Activated CD4-positive, alpha-beta T cell treated with anti-CD3 and anti-CD28 coated beads, Interleukin-2, amount 50 U/mL, for 48 hours (primary cell): Measurements from ENCODE around the gene RAPGEF3.

Experiments used
- DNase-seq, 2 experiments: peaks; one replicate each; pipeline ENCODE4 v3.0.0-alpha.2; 2020

RAPGEF3 gene

GRCh38 chr12:47717443-47718193 lies 41.1 kb downstream of the RAPGEF3 start:
- DNase-seq = peak; percentile 47 to 61

GRCh38 chr12:47717046-47717442 lies 41.6 kb downstream of the RAPGEF3 start:
- no peak for DNase-seq

DNA sequence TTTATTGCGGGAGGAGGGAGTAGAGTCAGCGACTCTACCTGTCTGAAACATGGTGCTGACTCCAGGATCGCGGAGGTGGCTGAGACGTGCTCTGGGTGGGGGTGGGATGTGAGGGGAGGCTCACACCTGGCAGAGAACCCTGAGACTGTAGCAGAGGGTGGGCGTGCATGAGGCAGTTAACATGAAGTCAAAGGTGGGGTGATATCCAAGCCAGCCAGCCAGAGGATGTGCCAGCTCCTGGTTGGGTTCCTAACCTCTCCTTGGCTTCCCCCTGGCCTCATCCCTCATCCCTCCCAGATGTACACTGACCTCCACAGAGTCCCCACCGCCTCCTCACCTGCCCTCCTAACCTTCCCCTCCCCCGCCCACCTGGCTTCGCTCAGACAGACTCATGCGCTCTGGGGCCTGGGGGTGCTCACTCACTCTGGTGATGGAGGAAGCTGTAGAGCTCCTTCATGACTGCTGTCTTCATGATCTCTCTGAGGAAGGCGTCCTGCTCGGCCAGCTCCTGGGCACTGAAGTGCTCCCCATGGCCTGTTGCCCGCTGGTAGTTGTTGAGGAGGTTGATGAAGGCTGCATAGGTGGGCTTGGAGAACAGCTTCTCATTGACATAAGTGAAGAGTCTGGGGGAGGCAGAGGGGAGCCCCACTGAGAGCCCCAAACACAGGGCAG lies 42.7 kb downstream of the RAPGEF3 start:
- DNase-seq = no peak

DNA sequence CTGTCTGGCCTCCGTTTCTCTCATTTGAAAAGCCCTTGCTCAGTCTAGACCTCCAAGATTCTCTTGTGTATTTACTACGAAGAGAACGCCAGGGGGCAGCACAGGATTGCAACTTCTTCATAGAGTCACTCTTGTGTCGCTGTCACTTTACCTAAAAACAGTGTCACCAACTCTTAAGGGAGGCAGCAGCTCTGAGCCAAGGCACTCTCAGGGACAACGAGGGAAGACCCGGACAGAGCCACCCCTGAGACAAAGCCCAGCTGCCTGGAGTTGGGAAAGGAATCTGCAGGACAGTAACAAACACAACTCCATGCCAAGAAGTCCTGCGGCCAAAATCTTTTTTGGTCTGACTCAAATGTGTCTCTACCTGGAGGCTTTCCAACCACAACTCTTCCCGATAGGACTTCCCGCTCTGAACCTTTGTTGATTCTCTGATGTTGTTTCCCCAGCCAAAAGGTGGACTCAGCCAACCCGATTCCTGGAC lies 43.2 kb downstream of the RAPGEF3 start:
- DNase-seq = peak; percentile 78 to 84

GRCh38 chr12:47714826-47715386 lies 43.8 kb downstream of the RAPGEF3 start:
- no peak for DNase-seq

DNA sequence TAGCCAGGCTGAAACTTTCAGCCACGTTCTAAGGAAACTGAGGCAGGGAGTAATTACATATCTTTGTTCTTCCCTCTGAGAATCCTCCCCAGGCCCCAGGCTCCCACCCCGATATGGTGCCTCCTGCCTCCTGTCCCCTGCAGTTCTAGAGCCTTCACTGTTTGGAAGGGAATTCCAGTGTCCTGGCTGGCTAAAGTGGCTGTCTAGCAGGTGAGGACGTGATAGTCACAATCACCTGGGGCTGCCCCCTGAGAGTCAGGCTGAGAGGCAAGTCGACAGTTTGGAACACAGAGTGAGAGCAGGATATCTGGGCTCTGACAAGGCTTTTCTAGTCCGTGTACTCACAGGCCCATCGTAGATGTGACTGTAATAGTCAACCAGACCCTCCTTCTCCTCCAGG lies 46.5 kb downstream of the RAPGEF3 start:
- no peak for DNase-seq

- DNase-seq = no peak
Measured at GRCh38 chr12:47711448-47711847, 47.2 kb downstream of the RAPGEF3 start.

- DNase-seq = no peak
Measured at GRCh38 chr12:47710278-47710677, 48.4 kb downstream of the RAPGEF3 start.

DNA sequence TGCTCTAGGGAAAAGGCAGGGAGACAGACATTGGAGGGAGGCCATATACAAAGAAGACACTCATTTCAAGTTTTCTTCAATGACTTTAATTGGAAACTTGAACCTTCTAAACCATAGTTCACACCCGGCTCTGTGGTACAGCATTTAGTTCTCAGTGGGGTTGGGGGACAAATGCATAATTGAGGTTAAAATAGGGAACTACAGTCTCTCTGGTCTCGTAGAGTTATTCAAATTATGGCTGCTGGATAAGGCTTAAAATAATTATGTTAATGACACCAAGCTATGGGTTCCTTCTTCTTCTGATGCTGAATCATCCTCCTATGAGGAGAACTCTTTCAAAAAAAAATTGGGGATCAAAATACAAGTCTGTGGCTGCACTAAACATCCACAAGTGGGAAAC lies 49.0 kb downstream of the RAPGEF3 start:
- no peak for DNase-seq

DNA sequence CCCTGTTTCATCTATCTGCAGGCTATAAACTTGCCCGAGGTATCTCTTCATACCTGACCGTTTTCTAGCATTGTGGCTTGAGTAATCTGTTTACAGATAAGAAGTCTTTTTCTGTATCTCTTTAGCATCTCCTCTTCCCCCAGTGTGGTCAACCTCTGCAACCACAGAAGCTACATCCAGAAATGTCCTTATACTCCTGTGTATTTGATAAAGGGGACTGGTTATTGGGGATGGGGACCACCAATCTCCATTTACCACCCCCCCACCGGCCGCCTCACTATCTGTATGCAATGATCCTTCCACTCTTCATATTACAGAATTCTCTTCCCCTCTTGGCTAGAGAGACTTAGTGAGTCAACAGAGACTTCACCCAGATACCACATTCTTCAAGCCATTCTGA lies 49.4 kb downstream of the RAPGEF3 start:
- no peak for DNase-seq

GRCh38 chr12:47707905-47708543 lies 50.7 kb downstream of the RAPGEF3 start:
- no peak for DNase-seq

- no peak for DNase-seq
Measured at GRCh38 chr12:47707355-47707754, 51.3 kb downstream of the RAPGEF3 start.

- DNase-seq = peak; percentile 99
Measured at GRCh38 chr12:47705566-47706425, 52.9 kb downstream of the RAPGEF3 start, which contains the start of gene RPAP3. Gene RPAP3 (minus strand): TSS chr12:47706030. CDS start chr12:47702840, 3,190 bp downstream.

DNA sequence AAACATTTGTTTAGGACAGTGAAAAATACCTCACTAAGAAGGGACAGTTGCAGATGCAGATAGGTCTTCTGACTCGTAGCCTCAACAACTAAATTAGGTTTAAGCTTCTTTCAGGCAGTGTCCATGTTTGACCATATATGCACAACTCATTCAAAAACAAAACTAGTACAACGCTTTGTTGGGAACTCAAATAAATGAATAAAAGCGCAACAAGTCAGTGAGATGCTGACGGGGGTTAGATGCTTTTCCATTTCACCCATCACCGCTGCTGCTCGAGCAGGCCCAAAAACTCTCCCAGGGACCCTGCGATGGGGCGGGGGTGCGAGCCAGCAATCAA lies 53.5 kb downstream of the RAPGEF3 start:
- DNase-seq = no peak

DNA sequence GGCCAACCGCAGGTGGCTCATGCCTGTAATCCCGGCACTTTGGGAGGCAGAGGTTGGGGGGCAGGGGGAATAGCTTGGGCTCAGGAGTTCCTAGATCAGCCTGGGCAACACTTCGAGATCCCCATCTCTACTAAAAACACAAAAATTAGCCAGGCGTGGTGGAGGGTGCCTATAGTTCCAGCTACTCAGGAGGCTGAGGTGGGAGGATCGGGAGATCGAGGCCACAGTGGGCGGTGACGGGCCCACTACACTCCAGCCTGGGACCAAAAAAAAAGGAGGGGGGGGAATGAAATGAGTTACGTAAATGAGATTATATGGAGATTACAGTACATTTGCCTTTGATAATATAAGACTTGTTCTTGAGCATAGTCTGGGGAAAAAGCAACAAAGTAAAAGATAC lies 54.0 kb downstream of the RAPGEF3 start:
- DNase-seq = no peak

- DNase-seq = no peak
Measured at GRCh38 chr12:47700263-47700662, 58.4 kb downstream of the RAPGEF3 start.

GRCh38 chr12:47698631-47699030 lies 60.0 kb downstream of the RAPGEF3 start:
- no peak for DNase-seq

DNA sequence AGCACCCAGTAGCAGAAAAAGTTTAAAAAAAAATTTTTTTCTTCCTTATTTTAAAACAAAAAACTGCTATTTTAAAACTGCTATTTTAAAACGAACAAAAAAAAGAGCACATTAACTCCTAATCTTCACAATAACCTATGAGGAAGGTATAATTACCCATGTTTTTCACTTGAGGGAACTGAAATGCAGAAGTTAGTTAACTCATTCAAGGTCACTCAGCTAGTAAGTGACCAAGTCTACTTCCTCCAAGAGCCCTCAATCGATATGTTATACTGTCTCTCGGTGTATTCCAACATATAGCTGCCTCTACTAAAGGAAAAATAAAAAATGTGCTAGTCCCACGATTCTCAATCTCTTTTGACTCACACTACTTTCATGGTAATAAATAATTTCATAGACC lies 60.6 kb downstream of the RAPGEF3 start:
- no peak for DNase-seq

DNA sequence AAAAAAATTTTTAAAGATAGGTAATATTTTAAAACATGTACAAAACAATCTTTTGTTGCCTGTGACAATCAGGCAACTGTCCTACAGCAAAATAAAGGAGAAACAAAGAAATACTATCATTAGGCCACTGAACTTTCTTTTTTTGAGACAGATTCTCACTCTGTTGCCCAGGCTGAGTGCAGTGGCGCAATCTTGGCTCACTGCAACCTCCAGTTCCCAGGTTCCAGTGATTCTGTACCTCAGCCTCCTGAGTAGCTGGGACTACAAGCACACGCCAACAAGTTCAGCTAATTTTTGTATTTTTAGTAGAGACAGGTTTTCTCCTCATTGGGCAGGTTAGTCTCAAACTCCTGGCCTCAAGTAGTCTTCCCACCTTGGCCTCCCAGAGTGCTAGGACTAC lies 69.5 kb downstream of the RAPGEF3 start:
- DNase-seq = no peak

- no peak for DNase-seq
Measured at GRCh38 chr12:47687636-47688035, 71.0 kb downstream of the RAPGEF3 start.

- DNase-seq = no peak
Measured at GRCh38 chr12:47686645-47687240, 71.9 kb downstream of the RAPGEF3 start.
